Measurements from ENCODE around the gene FSTL4. TPM values are rescaled to one million over a fixed set of nuclear protein-coding genes. Genes with fewer than 3 reads are reported as not detected.

Gene FSTL4
- total and polyA plus RNA-seq, 2 of the 4 experiments (the other 2 are of a cell fraction) = 0.18 TPM; not detected in 1

DNA sequence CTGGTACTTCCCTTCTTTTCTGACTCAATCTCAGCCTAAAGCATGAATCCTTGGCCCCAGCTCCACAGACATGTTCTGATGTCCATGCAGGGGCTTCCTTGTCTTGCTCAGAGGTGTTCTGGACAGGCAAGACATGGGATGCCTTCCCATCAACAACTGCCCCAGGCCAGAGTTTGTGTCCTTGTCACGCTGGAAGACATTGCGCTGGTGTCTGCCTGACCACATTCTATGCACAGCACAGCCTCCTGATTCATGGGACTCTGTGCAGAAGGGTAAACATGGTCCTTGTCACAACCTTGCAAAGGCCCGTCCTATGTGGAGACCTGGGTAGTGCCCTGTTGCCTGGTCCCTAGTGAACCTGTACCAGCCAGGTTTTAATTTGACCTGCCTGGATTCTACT is 212.2 kb downstream of the FSTL4 start:
- BruUV-seq (replicated peaks) = no TSS peak
- Histone ChIP-seq H3K56ac (ENCODE audit: extremely low read depth, insufficient read depth, low read length) (no peak overlapping the region), H4K5ac (ENCODE audit: low read depth, low read length) (no peak overlapping the region), H4K91ac (ENCODE audit: insufficient read depth, low read depth, low read length) (no peak overlapping the region), H3K79me1 (ENCODE audit: low read depth in 1 of 2, low read length in 2 of 2) (no peaks in the 10 kb centered on the region), H3K4me1 (ENCODE audit: control insufficient read depth, insufficient read depth, low read length) (no peaks in the 10 kb centered on the region), H2AFZ (replicated peaks; ENCODE audit: low read length, poor library complexity) (no peak overlapping the region), H3K14ac (replicated peaks; ENCODE audit: low read depth, low read length) (no peak overlapping the region), H3K23ac (ENCODE audit: low read depth, low read length) (no peak overlapping the region), H2AK9ac (replicated peaks; ENCODE audit: low read depth, low read length, poor library complexity) (no peak overlapping the region), H2BK15ac (ENCODE audit: low read depth, low read length) (no peak overlapping the region), H3K9me3 (ENCODE audit: control insufficient read depth, insufficient read depth, low read length) (no peaks in the 10 kb centered on the region), H2BK20ac (ENCODE audit: low read depth, low read length) (no peak overlapping the region), H3K36me3 (ENCODE audit: control insufficient read depth, insufficient read depth, low read length) (no peaks in the 10 kb centered on the region), H3K27me3 (ENCODE audit: control insufficient read depth, insufficient read depth, low read length) (peaks cover 8% of the 10 kb centered on the region; the same call in 1 of the 2 replicates), H3K4ac (ENCODE audit: low read depth, low read length) (no peak overlapping the region), H2AK5ac (ENCODE audit: low read depth, low read length) (no peak overlapping the region), H3K9ac (ENCODE audit: low read depth, low read length) (no peak overlapping the region), H3K18ac (ENCODE audit: low read depth, low read length) (no peak overlapping the region), H3K4me3 (ENCODE audit: insufficient read depth, low read depth, low read length) (no peak overlapping the region), H4K8ac (ENCODE audit: low read depth in 2 of 2, low read length in 2 of 2) (no peak overlapping the region), H4K20me1 (ENCODE audit: insufficient read depth, low read length) (no peaks in the 10 kb centered on the region), H3K27ac (ENCODE audit: insufficient read depth, low read length) (no peak overlapping the region), H3K4me2 (ENCODE audit: low read depth, low read length) (no peak overlapping the region), H2BK5ac (ENCODE audit: low read depth, low read length, poor library complexity, severe bottlenecking) (no peak overlapping the region), H2BK120ac (ENCODE audit: low read depth, low read length) (no peak overlapping the region), H3K9me1 (ENCODE audit: insufficient read depth, low read length) (no peaks in the 10 kb centered on the region)
- ChIA-PET POLR2A (ENCODE audit: unreplicated experiment) (no interaction called here), CTCF (no interaction called here)
- dilution Hi-C loops (cut with HindIII; ENCODE audit: low sequenced_read_pairs, unreplicated experiment) (no loop called here), in situ Hi-C loops (cut with MboI; ENCODE audit: low sequenced_read_pairs) (no loop called here), intact Hi-C loops (cut with micrococcal nuclease) (no loop called here)
- no peak for DNase-seq
- no CpG with 5 or more reads among the region's 3 CpGs for WGBS, 2 experiments (ENCODE audit: extremely low coverage in 2 of 2, insufficient read length in 1 of 2)
- no peak for ATAC-seq (ENCODE audit: low read depth)
- TF ChIP-seq, protein P1, sequence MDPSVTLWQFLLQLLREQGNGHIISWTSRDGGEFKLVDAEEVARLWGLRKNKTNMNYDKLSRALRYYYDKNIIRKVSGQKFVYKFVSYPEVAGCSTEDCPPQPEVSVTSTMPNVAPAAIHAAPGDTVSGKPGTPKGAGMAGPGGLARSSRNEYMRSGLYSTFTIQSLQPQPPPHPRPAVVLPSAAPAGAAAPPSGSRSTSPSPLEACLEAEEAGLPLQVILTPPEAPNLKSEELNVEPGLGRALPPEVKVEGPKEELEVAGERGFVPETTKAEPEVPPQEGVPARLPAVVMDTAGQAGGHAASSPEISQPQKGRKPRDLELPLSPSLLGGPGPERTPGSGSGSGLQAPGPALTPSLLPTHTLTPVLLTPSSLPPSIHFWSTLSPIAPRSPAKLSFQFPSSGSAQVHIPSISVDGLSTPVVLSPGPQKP (IDR thresholded peaks at IDR 0.05; ENCODE audit: borderline replicate concordance, low read depth, low read length) = no peak
- no peak for TF ChIP-seq CEBPB (IDR thresholded peaks at IDR 0.05; ENCODE audit: low read depth, low read length)
- TF ChIP-seq, protein P2, sequence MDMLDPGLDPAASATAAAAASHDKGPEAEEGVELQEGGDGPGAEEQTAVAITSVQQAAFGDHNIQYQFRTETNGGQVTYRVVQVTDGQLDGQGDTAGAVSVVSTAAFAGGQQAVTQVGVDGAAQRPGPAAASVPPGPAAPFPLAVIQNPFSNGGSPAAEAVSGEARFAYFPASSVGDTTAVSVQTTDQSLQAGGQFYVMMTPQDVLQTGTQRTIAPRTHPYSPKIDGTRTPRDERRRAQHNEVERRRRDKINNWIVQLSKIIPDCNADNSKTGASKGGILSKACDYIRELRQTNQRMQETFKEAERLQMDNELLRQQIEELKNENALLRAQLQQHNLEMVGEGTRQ (IDR thresholded peaks at IDR 0.05; ENCODE audit: low read depth, low read length) = no peak
- no peak for TF ChIP-seq RCOR1 (IDR thresholded peaks at IDR 0.05; ENCODE audit: insufficient replicate concordance, low read length)
- TF ChIP-seq MAFK (IDR thresholded peaks at IDR 0.05; ENCODE audit: low read depth, low read length) = no peak
- TF ChIP-seq RFX5 (IDR thresholded peaks at IDR 0.05; ENCODE audit: low read depth, low read length) = no peak
- TF ChIP-seq RAD21 (IDR thresholded peaks at IDR 0.05; ENCODE audit: low read length) = no peak

Data from IMR-90 (cell line).